GM19239 (cell line): ENCODE data around the gene CNMD.
"Not testable (repeated sequence)": the region's sequence is repeated elsewhere in the genome, so short reads cannot be mapped to it uniquely, and the experiment has no call there.

Source experiments
- DNase-seq: peaks from one replicate; pipeline ENCODE4 v3.0.0; 2011; ENCODE audit warnings: low spot score; ENCODE audit not compliant: insufficient read length
- FAIRE-seq: peaks from 2 replicates; lab custom pipeline; 2011; peaks lifted over from hg19 to GRCh38; lab: Jason Lieb, UNC

Gene CNMD

GRCh38 chr13:52746141-52746540, 6.5 kb upstream of the CNMD start:
- FAIRE-seq (no peak), DNase-seq (no peak)

- DNase-seq: no peak
- no peak for FAIRE-seq
Measured at GRCh38 chr13:52744842-52745375, 5.3 kb upstream of the CNMD start.

GRCh38 chr13:52743988-52744387, 4.4 kb upstream of the CNMD start:
- DNase-seq: no peak
- FAIRE-seq: no peak

GRCh38 chr13:52743569-52743968, 3.9 kb upstream of the CNMD start:
- no peak for DNase-seq
- no peak for FAIRE-seq

GRCh38 chr13:52738719-52739467, 727 bp downstream of the CNMD start:
- FAIRE-seq: no peak

GRCh38 chr13:52737965-52738364, 1.7 kb downstream of the CNMD start:
- no peak for FAIRE-seq
- no peak for DNase-seq

More at GRCh38 chr13:52738719-52739467, 727 bp downstream of the CNMD start:
- DNase-seq: peak; percentile 22

- DNase-seq (no peak), FAIRE-seq (no peak)
Measured at GRCh38 chr13:52737451-52737850, 2.2 kb downstream of the CNMD start.

- FAIRE-seq (no peak), DNase-seq (no peak)
Measured at GRCh38 chr13:52736891-52737290, 2.7 kb downstream of the CNMD start.

- DNase-seq (no peak), FAIRE-seq (no peak)
Measured at GRCh38 chr13:52734075-52734623, 5.5 kb downstream of the CNMD start.

- FAIRE-seq (no peak), DNase-seq (no peak)
Measured at GRCh38 chr13:52726258-52726657, 13.4 kb downstream of the CNMD start.

- no peak for FAIRE-seq
- DNase-seq: no peak
Measured at GRCh38 chr13:52725302-52725701, 14.3 kb downstream of the CNMD start.

GRCh38 chr13:52723181-52723580, 16.4 kb downstream of the CNMD start:
- no peak for FAIRE-seq
- DNase-seq: no peak

- FAIRE-seq, DNase-seq: not testable (repeated sequence)
Measured at GRCh38 chr13:52721356-52721755, 18.3 kb downstream of the CNMD start.

- not testable (repeated sequence) for FAIRE-seq, DNase-seq
Measured at GRCh38 chr13:52720904-52721303, 18.7 kb downstream of the CNMD start.

- DNase-seq (no peak), FAIRE-seq (no peak)
Measured at GRCh38 chr13:52713894-52714293, 25.7 kb downstream of the CNMD start.

GRCh38 chr13:52712385-52712784, 27.2 kb downstream of the CNMD start:
- DNase-seq: no peak
- FAIRE-seq: no peak

GRCh38 chr13:52711286-52711685, 28.3 kb downstream of the CNMD start:
- FAIRE-seq (no peak), DNase-seq (no peak)

- not testable (repeated sequence) for DNase-seq, FAIRE-seq
Measured at GRCh38 chr13:52708266-52708665, 31.4 kb downstream of the CNMD start.

GRCh38 chr13:52707375-52707774, 32.2 kb downstream of the CNMD start:
- FAIRE-seq: no peak
- no peak for DNase-seq

GRCh38 chr13:52706081-52706480, 33.5 kb downstream of the CNMD start:
- FAIRE-seq: no peak
- no peak for DNase-seq

GRCh38 chr13:52703482-52703881, 36.1 kb downstream of the CNMD start:
- DNase-seq: no peak

More at GRCh38 chr13:52703482-52703881, 36.1 kb downstream of the CNMD start:
- FAIRE-seq: no peak
